HepG2 (cell line): ENCODE data around the gene ANKRD49. TPM values are rescaled to one million over a fixed set of nuclear protein-coding genes. Genes with fewer than 3 reads are reported as not detected.
A peak's percentile ranks its signal among the peaks of the same experiment; 100 is the strongest.

Experiments used
- ARID5B ChIP-seq: IDR thresholded peaks from 2 replicates; pipeline ENCODE4 v1.4.0; 2020; ENCODE audit warnings: mild to moderate bottlenecking, missing genetic modification reagents
- CEBPG ChIP-seq: IDR thresholded peaks from 2 replicates; pipeline ENCODE4 v1.6.1; 2016
- FOXA3 ChIP-seq: IDR thresholded peaks from 2 replicates; pipeline ENCODE4 v1.6.1; 2016; ENCODE audit warnings: missing genetic modification reagents, missing compliant biosample characterization
- HNF4A ChIP-seq: sonication (generic); formaldehyde crosslinking; IDR thresholded peaks from 2 replicates; pipeline ENCODE4 v1.4.0; 2020; ENCODE audit warnings: missing genetic modification reagents
- ISL2 ChIP-seq: sonication (generic); formaldehyde crosslinking; IDR thresholded peaks from 2 replicates; pipeline ENCODE4 v1.5.0; 2020; ENCODE audit warnings: missing genetic modification reagents
- MIXL1 ChIP-seq: IDR thresholded peaks from 2 replicates; pipeline ENCODE4 v1.6.1; 2016
- NR1H2 ChIP-seq: sonication (generic); formaldehyde crosslinking; IDR thresholded peaks from 2 replicates; pipeline ENCODE4 v1.8.1; 2022; ENCODE audit warnings: low read depth, missing genetic modification reagents, borderline replicate concordance
- PAF1 ChIP-seq: IDR thresholded peaks from 2 replicates; pipeline ENCODE4 v1.6.1; 2016; ENCODE audit warnings: missing genetic modification reagents, missing compliant biosample characterization
- RXRB ChIP-seq: IDR thresholded peaks from 2 replicates; pipeline ENCODE4 v1.6.1; 2016; ENCODE audit warnings: borderline replicate concordance, missing genetic modification reagents, missing compliant biosample characterization
- SIX4 ChIP-seq: sonication (generic); formaldehyde crosslinking; IDR thresholded peaks from 2 replicates; pipeline ENCODE4 v1.4.0; 2020; ENCODE audit warnings: missing genetic modification reagents
- TBX3 ChIP-seq: fragments of 450-650 bp; IDR thresholded peaks from 2 replicates; pipeline ENCODE4 v1.6.1; 2017; ENCODE audit warnings: antibody characterized with exemption, mild to moderate bottlenecking, inconsistent platforms, borderline replicate concordance
- TRAFD1 ChIP-seq: sonication (generic); formaldehyde crosslinking; IDR thresholded peaks from 2 replicates; pipeline ENCODE4 v1.5.1; 2020; ENCODE audit warnings: missing genetic modification reagents, mild to moderate bottlenecking, borderline replicate concordance
- ZC3H13 ChIP-seq: sonication (generic); formaldehyde crosslinking; IDR thresholded peaks from 2 replicates; pipeline ENCODE4 v1.8.1; 2023; ENCODE audit warnings: mild to moderate bottlenecking, missing genetic modification reagents, moderate library complexity
- ZNF143 ChIP-seq: sonication (generic); formaldehyde crosslinking; IDR thresholded peaks from 2 replicates; pipeline ENCODE4 v1.4.0; 2020; ENCODE audit warnings: missing genetic modification reagents
- ZNF207 ChIP-seq: fragments of 450-650 bp; IDR thresholded peaks from 2 replicates; pipeline ENCODE4 v1.6.1; 2016; ENCODE audit warnings: antibody characterized with exemption, borderline replicate concordance
- ZNF777 ChIP-seq: sonication (generic); formaldehyde crosslinking; IDR thresholded peaks from 2 replicates; pipeline ENCODE4 v1.4.0; 2020; ENCODE audit warnings: missing genetic modification reagents
- ZNF891 ChIP-seq: sonication (generic); formaldehyde crosslinking; IDR thresholded peaks from 2 replicates; pipeline ENCODE4 v1.5.0; 2020; ENCODE audit warnings: mild to moderate bottlenecking, missing genetic modification reagents
- polyA plus RNA-seq, 8 experiments: library from polyadenylated mRNA; depleted of rRNA in 3 of 8; stranded (reverse) in 7 of 8; unstranded in 1 of 8; fragments of >200 nt; fragmentation: Illumina TruSeq in 4 of 8; extraction: Trizol in 4 of 8; gene quantifications; 2 replicates each; pipeline versions ENCODE4 v1.2.1 to v1.2.3, GENCODE V29; 2011 to 2016; ENCODE audit warnings: low read depth in 4 of 8, missing spikeins in 1 of 8, mixed read lengths in 1 of 8; ENCODE audit not compliant: insufficient read depth in 1 of 8
- total RNA-seq, 5 experiments: library from RNA; depleted of rRNA; stranded (reverse); fragments of >200 nt; fragmentation: Illumina TruSeq; extraction: Trizol; gene quantifications; 2 replicates each; pipeline ENCODE4 v1.2.3, GENCODE V29; 2016; ENCODE audit warnings: low read depth in 1 of 5

ANKRD49 gene
- total and polyA plus RNA-seq, 2 of the 13 experiments (the other 11 are each of a cell fraction or from before 2014, with no cell fraction given): 14.2 to 14.3 TPM

- TF ChIP-seq RXRB (CRISPR knock-in tag) (no peak), NR1H2 (CRISPR knock-in tag) (no peak), ZC3H13 (CRISPR knock-in tag) (no peak), HNF4A (CRISPR knock-in tag) (peak; percentile 65), SIX4 (CRISPR knock-in tag) (peak; percentile 69; the same call in 1 of the 2 replicates), TRAFD1 (CRISPR knock-in tag) (no peak), FOXA3 (no peak), TBX3 (0 out of 2 replicates have a peak, but pooled peaks have one; percentile 15), ZNF891 (no peak), ZNF207 (no peak), ARID5B (CRISPR knock-in tag) (peak; percentile 38; the same call in 1 of the 2 replicates), ISL2 (no peak), MIXL1 (CRISPR knock-in tag) (peak; percentile 51; the same call in 1 of the 2 replicates), ZNF143 (CRISPR knock-in tag) (no peak), ZNF777 (CRISPR knock-in tag) (no peak), PAF1 (CRISPR knock-in tag) (no peak), CEBPG (CRISPR knock-in tag) (peak; percentile 57)
Measured at GRCh38 chr11:94513091-94513490, 19.3 kb downstream of the ANKRD49 start (continued).
